ENCODE results near the gene FHIT. TPM values are rescaled to one million over a fixed set of nuclear protein-coding genes. Genes with fewer than 3 reads are reported as not detected.

The FHIT gene
- polyA plus RNA-seq, 1 of the 3 experiments (the other 2 are of a cell fraction), result 0.41 TPM

- TF ChIP-seq RAD21 (IDR thresholded peaks at IDR 0.05; ENCODE audit: low read length) (no peak), NRF1 (IDR thresholded peaks at IDR 0.05; ENCODE audit: low read depth, low read length) (no peak)
Measured at GRCh38 chr3:61111825-61112224, 139.4 kb downstream of the FHIT start (continued).

GRCh38 chr3:61110576-61110975, 140.7 kb downstream of the FHIT start:
- no peaks in the 10 kb centered on the region for H3K79me2 ChIP-seq (ENCODE audit: insufficient read depth)
- no peaks in the 10 kb centered on the region for H3K9me2 ChIP-seq
- ChIA-PET POLR2A (no interaction called here), CTCF (interaction anchor here (1.3 kb wide), 1 partner anchor 12 kb away, joined by 4 read pairs; no protein-coding TSS in a partner anchor)
- WGBS (ENCODE audit: low lambda C conversion rate), result 75% methylated on average over 2 of the region's 2 CpGs
- H3K9ac ChIP-seq, result no peak overlapping the region
- no peaks in the 10 kb centered on the region for H4K20me1 ChIP-seq (ENCODE audit: insufficient read depth)
- H3K4me3 ChIP-seq (ENCODE audit: low read depth in 2 of 2, low read length in 1 of 2), result no peak overlapping the region
- H3K4me1 ChIP-seq (ENCODE audit: control insufficient read depth in 1 of 2, insufficient read depth in 2 of 2, low read depth in 1 of 2, low read length in 1 of 2), result no peaks in the 10 kb centered on the region; a peak in 1 of 4 replicates
- no peaks in the 10 kb centered on the region for H3K9me3 ChIP-seq
- TF ChIP-seq SMC3 (IDR thresholded peaks at IDR 0.05; ENCODE audit: low read depth, low read length) (no peak), RAD21 (IDR thresholded peaks at IDR 0.05; ENCODE audit: low read length) (no peak), PBX3 (IDR thresholded peaks at IDR 0.05) (no peak), FOSL2 (IDR thresholded peaks at IDR 0.05; ENCODE audit: borderline replicate concordance, low read depth) (no peak), GABPA (IDR thresholded peaks at IDR 0.05; ENCODE audit: low read depth) (no peak), NRF1 (IDR thresholded peaks at IDR 0.05; ENCODE audit: low read depth, low read length) (no peak), TEAD4 (IDR thresholded peaks at IDR 0.05; ENCODE audit: borderline replicate concordance, insufficient read depth) (no peak), CHD2 (IDR thresholded peaks at IDR 0.05; ENCODE audit: low read length, partially characterized antibody) (no peak), RXRA (IDR thresholded peaks at IDR 0.05; ENCODE audit: borderline replicate concordance, low read depth) (no peak), MEF2A (IDR thresholded peaks at IDR 0.05; ENCODE audit: borderline replicate concordance, low read depth) (no peak)
- TF ChIP-seq, protein P1, sequence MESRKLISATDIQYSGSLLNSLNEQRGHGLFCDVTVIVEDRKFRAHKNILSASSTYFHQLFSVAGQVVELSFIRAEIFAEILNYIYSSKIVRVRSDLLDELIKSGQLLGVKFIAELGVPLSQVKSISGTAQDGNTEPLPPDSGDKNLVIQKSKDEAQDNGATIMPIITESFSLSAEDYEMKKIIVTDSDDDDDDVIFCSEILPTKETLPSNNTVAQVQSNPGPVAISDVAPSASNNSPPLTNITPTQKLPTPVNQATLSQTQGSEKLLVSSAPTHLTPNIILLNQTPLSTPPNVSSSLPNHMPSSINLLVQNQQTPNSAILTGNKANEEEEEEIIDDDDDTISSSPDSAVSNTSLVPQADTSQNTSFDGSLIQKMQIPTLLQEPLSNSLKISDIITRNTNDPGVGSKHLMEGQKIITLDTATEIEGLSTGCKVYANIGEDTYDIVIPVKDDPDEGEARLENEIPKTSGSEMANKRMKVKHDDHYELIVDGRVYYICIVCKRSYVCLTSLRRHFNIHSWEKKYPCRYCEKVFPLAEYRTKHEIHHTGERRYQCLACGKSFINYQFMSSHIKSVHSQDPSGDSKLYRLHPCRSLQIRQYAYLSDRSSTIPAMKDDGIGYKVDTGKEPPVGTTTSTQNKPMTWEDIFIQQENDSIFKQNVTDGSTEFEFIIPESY (IDR thresholded peaks at IDR 0.05; ENCODE audit: borderline replicate concordance, low read depth), result no peak
- TF ChIP-seq, protein P2, sequence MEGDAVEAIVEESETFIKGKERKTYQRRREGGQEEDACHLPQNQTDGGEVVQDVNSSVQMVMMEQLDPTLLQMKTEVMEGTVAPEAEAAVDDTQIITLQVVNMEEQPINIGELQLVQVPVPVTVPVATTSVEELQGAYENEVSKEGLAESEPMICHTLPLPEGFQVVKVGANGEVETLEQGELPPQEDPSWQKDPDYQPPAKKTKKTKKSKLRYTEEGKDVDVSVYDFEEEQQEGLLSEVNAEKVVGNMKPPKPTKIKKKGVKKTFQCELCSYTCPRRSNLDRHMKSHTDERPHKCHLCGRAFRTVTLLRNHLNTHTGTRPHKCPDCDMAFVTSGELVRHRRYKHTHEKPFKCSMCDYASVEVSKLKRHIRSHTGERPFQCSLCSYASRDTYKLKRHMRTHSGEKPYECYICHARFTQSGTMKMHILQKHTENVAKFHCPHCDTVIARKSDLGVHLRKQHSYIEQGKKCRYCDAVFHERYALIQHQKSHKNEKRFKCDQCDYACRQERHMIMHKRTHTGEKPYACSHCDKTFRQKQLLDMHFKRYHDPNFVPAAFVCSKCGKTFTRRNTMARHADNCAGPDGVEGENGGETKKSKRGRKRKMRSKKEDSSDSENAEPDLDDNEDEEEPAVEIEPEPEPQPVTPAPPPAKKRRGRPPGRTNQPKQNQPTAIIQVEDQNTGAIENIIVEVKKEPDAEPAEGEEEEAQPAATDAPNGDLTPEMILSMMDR (IDR thresholded peaks at IDR 0.05), result no peak
- no peaks in the 10 kb centered on the region for H3K36me3 ChIP-seq (replicated peaks in 1 of 2; ENCODE audit: control insufficient read depth in 1 of 2, insufficient read depth in 2 of 2, low read length in 1 of 2)
- DNase-seq, result no peak
- no peak overlapping the region for H3K4me2 ChIP-seq
- H3K27me3 ChIP-seq (ENCODE audit: insufficient read depth), result no peaks in the 10 kb centered on the region
- no peaks in the 10 kb centered on the region for H3F3A ChIP-seq (replicated peaks; ENCODE audit: insufficient read depth)
- H2AFZ ChIP-seq (ENCODE audit: low read depth), result no peak overlapping the region
- no peak overlapping the region for H3K27ac ChIP-seq (ENCODE audit: low read depth in 2 of 2, low read length in 1 of 2)
